Measurements from ENCODE around the gene MTHFS.
"Not testable (repeated sequence)": the region's sequence is repeated elsewhere in the genome, so short reads cannot be mapped to it uniquely, and the experiment has no call there.

Gene MTHFS

GRCh38 chr15:79914728-79915127 lies 17.9 kb upstream of the MTHFS start:
- no peak for DNase-seq

- DNase-seq, result not testable (repeated sequence)
These were observed 12.9 kb upstream of the MTHFS start for GRCh38 chr15:79909556-79910335.

GRCh38 chr15:79904271-79904670 lies 7.5 kb upstream of the MTHFS start:
- no peak for DNase-seq

- DNase-seq, result no peak
These were observed 6.8 kb upstream of the MTHFS start for GRCh38 chr15:79903626-79904025.

GRCh38 chr15:79903144-79903543 lies 6.3 kb upstream of the MTHFS start:
- DNase-seq, result no peak

DNA sequence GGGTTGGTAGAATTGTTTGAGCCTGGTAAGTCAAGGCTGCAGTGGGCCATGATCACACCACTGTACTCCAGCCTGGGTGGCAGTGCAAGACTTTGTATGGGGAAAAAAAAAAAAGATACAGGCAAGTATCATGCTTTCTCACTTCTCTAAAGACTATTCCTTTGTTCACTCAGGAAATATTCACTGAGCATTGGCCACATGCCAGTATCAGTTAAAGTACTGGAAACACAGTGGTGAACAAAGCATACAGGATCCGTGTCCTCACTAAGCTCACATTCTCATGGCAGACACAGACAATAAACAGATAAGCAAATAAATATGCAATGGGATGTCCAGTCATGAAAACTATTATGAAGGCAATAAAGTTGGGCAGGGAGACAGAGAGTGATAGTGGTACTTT lies 5.1 kb upstream of the MTHFS start:
- no peak for DNase-seq

GRCh38 chr15:79900818-79901378 lies 4.1 kb upstream of the MTHFS start:
- DNase-seq, result not testable (repeated sequence)

GRCh38 chr15:79900087-79900486 lies 3.3 kb upstream of the MTHFS start:
- no peak for DNase-seq

DNA sequence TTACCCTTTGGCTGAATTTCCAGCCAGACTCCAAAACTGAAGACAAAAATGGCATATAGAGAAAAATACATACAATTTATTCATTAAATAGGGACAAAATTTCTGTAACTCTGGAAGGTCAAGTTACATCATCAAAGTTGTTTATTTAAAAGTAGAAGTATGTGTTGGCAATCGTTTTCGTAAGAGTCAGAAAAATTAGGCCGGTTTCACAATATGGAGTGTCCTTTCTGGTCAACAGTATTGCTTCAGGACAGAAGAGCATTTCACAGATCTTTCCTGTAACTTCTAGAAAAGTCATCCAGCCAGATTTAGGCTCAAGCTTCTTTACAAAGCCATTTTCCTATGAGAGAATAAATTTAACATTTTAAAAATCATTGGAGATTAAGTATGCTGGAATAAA lies 2.0 kb upstream of the MTHFS start:
- DNase-seq, result not testable (repeated sequence)

DNA sequence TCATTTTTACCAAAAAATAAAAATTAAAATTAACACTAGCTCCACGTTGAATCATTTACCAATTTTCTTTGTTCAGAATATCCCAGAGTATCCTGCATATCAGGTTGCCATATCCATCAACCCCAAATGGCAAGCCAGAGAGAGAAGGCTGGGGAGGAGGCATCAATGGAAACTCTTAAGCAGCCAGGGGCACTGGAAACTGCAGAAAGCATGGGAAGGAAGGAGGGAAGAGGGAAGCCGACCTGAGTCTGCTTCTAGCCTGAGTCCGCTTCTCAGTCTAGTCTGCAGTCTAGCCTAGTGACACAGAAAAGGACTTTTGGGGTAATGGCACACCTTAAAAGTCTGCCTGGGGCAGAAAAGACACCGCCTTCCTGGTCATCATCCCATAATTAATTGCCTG lies 1.6 kb upstream of the MTHFS start:
- DNase-seq, result no peak

GRCh38 chr15:79897701-79898113 lies 893 bp upstream of the MTHFS start:
- DNase-seq, result no peak

GRCh38 chr15:79897380-79897678 lies 515 bp upstream of the MTHFS start:
- DNase-seq, result peak; percentile 26

DNA sequence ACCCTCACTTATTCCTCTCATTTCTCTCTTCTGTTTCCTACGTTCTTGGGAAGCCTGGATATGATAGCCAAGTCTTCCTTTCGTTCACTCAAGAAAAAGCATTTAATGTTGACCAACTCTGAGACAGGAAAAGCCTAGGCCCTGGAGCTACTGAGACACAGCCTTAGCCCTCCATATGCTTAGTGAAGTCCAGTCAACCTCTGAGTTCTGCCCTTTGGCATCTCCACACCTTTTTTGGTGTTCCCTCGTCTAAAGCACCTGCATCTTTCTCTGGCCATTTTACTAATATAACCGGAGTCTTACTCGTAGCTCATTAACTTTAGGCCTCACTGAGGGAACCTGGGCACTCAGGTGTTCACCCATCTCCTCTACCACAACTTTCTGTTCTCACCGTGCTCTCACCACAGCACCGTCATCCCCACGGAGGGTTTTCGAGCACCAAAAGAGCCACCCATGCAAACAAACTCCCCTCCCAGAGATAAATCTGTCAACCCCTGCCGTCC lies 632 bp downstream of the MTHFS start:
- DNase-seq, result no peak

GRCh38 chr15:79887054-79887930 lies 9.5 kb downstream of the MTHFS start:
- no peak for DNase-seq

DNA sequence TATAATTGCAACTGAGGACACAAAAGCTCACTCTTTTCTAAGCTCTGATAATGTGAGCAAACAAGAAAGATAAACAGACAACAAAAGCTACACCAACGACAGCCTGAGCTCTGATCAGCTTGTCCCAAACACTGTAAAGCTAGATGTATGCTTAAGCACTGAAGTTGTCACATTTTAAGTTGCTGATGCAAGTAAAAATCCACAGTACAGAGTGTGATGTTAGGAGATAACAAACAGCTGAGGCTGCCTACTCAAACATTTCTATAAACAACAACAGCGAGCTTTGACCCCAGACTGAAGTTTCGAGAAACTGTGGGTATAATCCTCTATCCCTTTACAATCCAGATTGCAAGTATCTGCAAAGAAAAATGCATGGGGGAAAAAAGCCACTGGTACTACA lies 10.7 kb downstream of the MTHFS start:
- DNase-seq, result no peak

GRCh38 chr15:79884204-79884596 lies 12.6 kb downstream of the MTHFS start:
- DNase-seq, result no peak

GRCh38 chr15:79883579-79884203 lies 13.1 kb downstream of the MTHFS start:
- no peak for DNase-seq

GRCh38 chr15:79881668-79882067 lies 15.1 kb downstream of the MTHFS start:
- no peak for DNase-seq

DNA sequence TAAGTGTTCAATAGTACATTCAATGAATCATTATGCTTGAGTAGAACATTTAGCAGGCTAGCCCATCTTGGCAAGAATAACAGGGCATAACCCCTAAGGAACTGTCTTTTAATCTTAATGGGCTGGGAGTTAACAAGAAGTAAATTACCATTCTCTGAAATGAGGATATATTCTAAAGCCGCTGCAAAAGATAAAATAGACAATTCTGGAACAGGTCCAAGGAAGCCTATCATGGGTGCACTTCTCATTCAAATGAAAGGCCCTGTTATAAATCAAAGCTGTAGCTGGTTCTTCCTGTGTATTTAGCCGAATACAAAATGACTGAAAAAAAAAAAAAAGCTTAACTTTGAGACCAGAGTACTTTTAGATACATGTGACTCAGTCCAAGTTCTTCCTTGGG lies 15.6 kb downstream of the MTHFS start:
- no peak for DNase-seq

DNA sequence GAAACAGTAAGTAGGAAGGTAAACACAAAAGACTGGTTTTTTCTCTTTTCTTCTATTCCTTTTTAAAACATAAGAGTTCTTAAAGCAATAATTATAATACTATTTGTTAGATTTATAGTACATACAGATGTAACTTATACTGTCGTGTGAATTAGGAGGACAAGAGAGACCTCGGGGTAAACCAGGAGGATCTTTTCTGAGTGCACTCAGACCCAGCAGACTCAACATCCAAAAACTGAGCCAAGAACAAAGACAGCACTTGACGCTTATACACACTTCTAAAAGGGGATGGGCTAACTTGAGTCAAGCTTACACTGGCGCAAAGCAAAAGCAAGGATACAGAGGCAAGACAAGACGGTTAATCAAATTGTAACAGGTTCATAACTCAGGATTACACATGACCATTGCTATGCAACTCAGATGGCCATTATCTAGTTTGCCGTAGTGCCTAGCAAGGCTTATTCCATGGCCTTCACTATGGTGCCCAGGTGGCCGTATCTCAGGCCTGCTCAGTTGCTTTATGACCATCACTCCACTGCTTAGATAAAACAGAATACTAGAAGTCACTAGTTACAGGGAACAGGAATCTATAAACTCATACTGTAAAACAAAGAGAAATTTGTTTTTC lies 18.6 kb downstream of the MTHFS start:
- DNase-seq, result no peak

DNA sequence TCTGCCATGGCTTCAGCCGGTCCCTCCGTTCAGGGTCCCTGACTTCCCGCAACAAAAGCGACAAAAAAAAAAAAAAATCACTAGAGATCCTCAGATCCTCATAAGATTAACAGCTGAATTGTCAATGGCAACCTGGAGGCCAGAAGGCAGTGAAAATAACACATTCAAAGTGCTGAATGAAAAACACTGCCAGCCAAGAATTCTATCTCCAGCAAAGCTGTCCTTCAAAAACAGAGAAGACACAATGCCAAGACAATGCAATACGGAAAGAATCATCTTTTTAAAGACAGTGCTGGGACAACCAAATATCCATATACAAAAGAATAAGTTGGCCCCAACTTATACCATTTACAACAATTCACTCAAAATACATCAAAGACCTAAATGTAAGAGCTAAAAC lies 21.6 kb downstream of the MTHFS start:
- DNase-seq, result no peak

GRCh38 chr15:79874242-79874641 lies 22.6 kb downstream of the MTHFS start:
- DNase-seq, result no peak
